ENCODE results near the gene PFKFB2.

Gene PFKFB2

GRCh38 chr1:207067185-207067584 is 14.1 kb downstream of the PFKFB2 start:
- DNase-seq (ENCODE audit: low spot score): no peak

GRCh38 chr1:207067665-207068064 is 14.6 kb downstream of the PFKFB2 start:
- DNase-seq (ENCODE audit: low spot score): no peak

- DNase-seq (ENCODE audit: low spot score): no peak
Observed at GRCh38 chr1:207069061-207069460, 16.0 kb downstream of the PFKFB2 start.

GRCh38 chr1:207069858-207070506 is 16.9 kb downstream of the PFKFB2 start:
- no peak for DNase-seq (ENCODE audit: low spot score)

- no peak for DNase-seq (ENCODE audit: low spot score)
Observed at GRCh38 chr1:207070811-207071210, 17.7 kb downstream of the PFKFB2 start.

GRCh38 chr1:207071426-207071825 is 18.4 kb downstream of the PFKFB2 start:
- no peak for DNase-seq (ENCODE audit: low spot score)

GRCh38 chr1:207072233-207072632 is 19.2 kb downstream of the PFKFB2 start:
- DNase-seq (ENCODE audit: low spot score): no peak

- DNase-seq (ENCODE audit: low spot score): no peak
Observed at GRCh38 chr1:207073906-207074820, 21.1 kb downstream of the PFKFB2 start.

GRCh38 chr1:207076181-207076955 is 23.3 kb downstream of the PFKFB2 start:
- no peak for DNase-seq (ENCODE audit: low spot score)

GRCh38 chr1:207077012-207077411 is 23.9 kb downstream of the PFKFB2 start:
- DNase-seq (ENCODE audit: low spot score): no peak

- no peak for DNase-seq (ENCODE audit: low spot score)
Observed at GRCh38 chr1:207077470-207078377, 24.6 kb downstream of the PFKFB2 start.

GRCh38 chr1:207078578-207079132 is 25.6 kb downstream of the PFKFB2 start:
- no peak for DNase-seq (ENCODE audit: low spot score)

- DNase-seq (ENCODE audit: low spot score): no peak
Observed at GRCh38 chr1:207079706-207080241, 26.7 kb downstream of the PFKFB2 start.

GRCh38 chr1:207081088-207081487 is 28.0 kb downstream of the PFKFB2 start:
- no peak for DNase-seq (ENCODE audit: low spot score)

GRCh38 chr1:207081806-207082205 is 28.7 kb downstream of the PFKFB2 start:
- DNase-seq (ENCODE audit: low spot score): no peak

GRCh38 chr1:207084232-207084631 is 31.2 kb downstream of the PFKFB2 start:
- DNase-seq (ENCODE audit: low spot score): no peak

GRCh38 chr1:207084701-207085180 is 31.7 kb downstream of the PFKFB2 start:
- DNase-seq (ENCODE audit: low spot score): no peak

GRCh38 chr1:207085887-207086286 is 32.8 kb downstream of the PFKFB2 start:
- no peak for DNase-seq (ENCODE audit: low spot score)

GRCh38 chr1:207088161-207088560 is 35.1 kb downstream of the PFKFB2 start:
- no peak for DNase-seq (ENCODE audit: low spot score)

- no peak for DNase-seq (ENCODE audit: low spot score)
Observed at GRCh38 chr1:207088701-207089626, 35.9 kb downstream of the PFKFB2 start, which contains the start of gene C4BPB. Gene C4BPB, plus strand, starts transcription at chr1:207088860. Its CDS starts 672 bp downstream, at chr1:207089532.
